Activated naive CD8-positive, alpha-beta T cell treated with anti-CD3 and anti-CD28 coated beads, Interleukin-2, amount 10 ng/mL, durations not matched to agents 7 days and 5 days (primary cell): ENCODE data around the gene GLYATL1B. TPM values are rescaled to one million over a fixed set of nuclear protein-coding genes. Genes with fewer than 3 reads are reported as not detected.
"Not testable (repeated sequence)": the region's sequence is repeated elsewhere in the genome, so short reads cannot be mapped to it uniquely, and the experiment has no call there.

Source experiments
- ATAC-seq: fragments of 150-1000 bp; cut with Tn5 transposase; one replicate; pipeline ENCODE4 v1.10.0; 2021; ENCODE audit warnings: low read depth, moderate library complexity
- POLR2A ChIA-PET: fragments of 350-600 bp; sonication (Branson Sonifier 250); formaldehyde crosslinking; loops from one replicate; lab custom pipeline; 2021; ENCODE audit warnings: antibody characterized with exemption; lab: Charles Lee
- DNase-seq: peaks from one replicate; pipeline ENCODE4 v3.0.0; 2021
- H3K27ac Mint-ChIP-seq: one replicate; pipeline ENCODE4 v1.8.0; 2022; ENCODE audit warnings: mild to moderate bottlenecking, mixed read lengths
- H3K27me3 Mint-ChIP-seq: one replicate; pipeline ENCODE4 v1.8.0; 2022; ENCODE audit warnings: mild to moderate bottlenecking, moderate library complexity, mixed read lengths
- H3K36me3 Mint-ChIP-seq: one replicate; pipeline ENCODE4 v1.8.0; 2021; ENCODE audit warnings: mild to moderate bottlenecking, mixed read lengths
- H3K4me1 Mint-ChIP-seq: one replicate; pipeline ENCODE4 v1.8.0; 2021; ENCODE audit warnings: mixed read lengths
- H3K4me3 Mint-ChIP-seq: one replicate; pipeline ENCODE4 v1.8.0; 2022; ENCODE audit warnings: mild to moderate bottlenecking, moderate library complexity, mixed read lengths
- H3K9me3 Mint-ChIP-seq: one replicate; pipeline ENCODE4 v1.8.0; 2021; ENCODE audit warnings: mixed read lengths
- total RNA-seq, 2 experiments: library from RNA; stranded (reverse); gene quantifications; one replicate each; pipeline ENCODE4 v1.2.3, GENCODE V29; 2021

The GLYATL1B gene
- total RNA-seq, 2 experiments from 2014 or later, result not detected

DNA sequence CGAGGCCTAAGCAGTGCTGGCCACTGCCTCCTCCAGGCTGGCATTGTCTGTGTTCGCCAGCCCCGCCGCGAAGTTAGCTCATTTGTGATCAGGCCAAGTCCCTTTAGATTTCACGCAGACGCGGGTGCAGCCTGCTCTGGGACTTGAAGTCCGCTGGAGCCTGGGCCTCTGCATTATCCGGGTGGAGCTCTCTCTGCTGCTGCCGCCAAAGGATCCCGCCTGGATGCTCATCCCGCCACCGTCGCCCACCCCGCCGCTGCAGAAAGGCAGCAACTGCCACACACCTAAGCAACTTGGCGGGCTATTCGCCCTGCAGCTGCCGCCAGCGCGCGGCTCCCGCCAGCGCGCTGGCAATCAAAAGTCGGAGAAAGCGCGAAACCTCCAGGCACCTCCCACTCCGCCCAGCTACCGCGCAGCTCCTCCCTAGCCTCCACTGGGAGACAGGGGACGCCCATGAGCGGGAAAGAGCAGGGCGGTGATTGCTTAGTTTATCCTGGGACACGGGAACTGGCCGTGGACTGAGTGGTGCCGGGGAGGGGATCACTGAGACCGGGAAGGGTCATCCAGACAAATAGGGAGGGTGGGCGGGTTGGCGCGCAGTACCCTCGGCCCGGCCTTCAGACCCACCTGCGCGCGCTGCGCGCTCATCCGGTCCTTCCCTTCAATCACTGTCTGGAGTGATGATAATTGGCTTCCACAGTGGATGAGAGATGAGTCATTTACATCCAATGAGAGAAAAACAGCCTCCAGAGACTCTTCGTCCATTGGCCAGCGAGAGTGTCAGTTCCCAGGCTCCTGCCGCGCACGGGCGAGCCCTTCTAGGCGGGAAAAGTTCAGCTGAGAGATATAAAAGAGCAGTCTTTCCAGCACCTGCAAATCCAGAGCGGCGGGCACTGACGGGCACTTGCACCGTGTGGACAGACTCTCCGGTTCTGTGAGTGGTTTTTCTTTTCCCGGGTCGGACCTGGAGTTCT lies 20.5 kb downstream of the GLYATL1B start, which contains the start of gene FAM111B:
Gene FAM111B (plus strand): TSS at position 875 of the 974 bp plus-strand sequence. CDS start 2,389 bp downstream, outside the sequence.
- peaks cover 29% of the 10 kb centered on the region for H3K36me3 Mint-ChIP-seq
- ATAC-seq (peak; percentile 94), DNase-seq (peak; percentile 75)
- H3K27ac Mint-ChIP-seq, result peak within 1 kb of the TSS; percentile 68
- POLR2A ChIA-PET, result interaction anchor here (0.9 to 3.2 kb wide), 10 partner anchors 16 to 529 kb away, joined by 3 to 49 read pairs (median 4); partner anchors contain the start of genes FAM111A, LPXN and ZFP91
- H3K27me3 Mint-ChIP-seq, result no peaks in the 10 kb centered on the region
- H3K4me3 Mint-ChIP-seq, result peak within 1 kb of the TSS; percentile 87
- no peaks in the 10 kb centered on the region for H3K9me3 Mint-ChIP-seq
- H3K4me1 Mint-ChIP-seq, result peaks cover 55% of the 10 kb centered on the region

DNA sequence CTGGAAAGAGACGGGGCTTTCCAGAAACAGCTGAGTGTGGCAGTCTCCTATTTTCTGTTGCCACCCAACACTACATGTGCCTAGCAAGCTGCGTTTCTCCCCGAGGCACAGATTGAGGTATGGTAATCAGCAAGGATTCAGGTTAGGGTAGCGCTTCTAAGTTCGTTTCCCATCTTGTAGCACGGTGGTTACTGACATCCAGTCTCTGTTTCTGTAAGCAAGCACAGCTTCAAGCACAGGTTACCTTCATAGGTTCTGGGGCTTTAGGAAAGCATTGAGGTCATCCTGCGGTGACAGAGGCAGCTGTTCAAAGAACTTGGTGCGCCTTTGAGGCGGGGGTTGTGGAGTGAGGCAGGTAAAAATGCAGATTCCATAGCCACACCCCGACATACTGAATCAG lies 21.6 kb downstream of the GLYATL1B start:
- not testable (repeated sequence) for H3K27me3 Mint-ChIP-seq, ATAC-seq, H3K9me3 Mint-ChIP-seq
- H3K36me3 Mint-ChIP-seq, result peaks cover 37% of the 10 kb centered on the region
- peak overlapping the region; percentile 87 for H3K4me3 Mint-ChIP-seq
- peaks cover 52% of the 10 kb centered on the region for H3K4me1 Mint-ChIP-seq
- DNase-seq, result peak; percentile 33
- POLR2A ChIA-PET, result interaction anchor here (0.6 to 3.2 kb wide), 7 partner anchors 13 to 530 kb away, joined by 3 to 49 read pairs (median 4); partner anchors contain the start of genes FAM111A, LPXN and ZFP91
- H3K27ac Mint-ChIP-seq, result peak overlapping the region; percentile 68

DNA sequence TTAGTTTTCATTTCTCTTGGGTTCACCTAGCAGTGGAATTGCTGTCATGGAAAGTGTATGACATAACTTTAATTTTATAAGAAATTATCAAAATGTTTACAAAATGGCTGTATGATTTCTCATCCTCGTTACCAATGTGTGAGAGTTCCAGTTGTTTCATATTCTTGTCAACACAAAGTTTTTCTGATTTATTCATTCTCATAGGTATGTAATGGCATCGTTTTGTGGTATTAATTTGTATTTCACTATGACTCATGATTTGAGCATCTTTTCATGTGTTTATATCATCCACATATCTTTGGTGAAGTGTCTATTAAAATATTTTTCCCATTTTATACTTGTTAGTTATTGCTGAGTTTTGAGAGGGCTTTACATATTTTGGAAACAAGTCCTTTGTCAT lies 26.4 kb downstream of the GLYATL1B start:
- no peak for ATAC-seq
- Mint-ChIP-seq H3K27me3 (no peaks in the 10 kb centered on the region), H3K36me3 (peaks cover 82% of the 10 kb centered on the region), H3K4me3 (no peak overlapping the region), H3K9me3 (peaks cover 10% of the 10 kb centered on the region), H3K27ac (no peak overlapping the region), H3K4me1 (peaks cover 41% of the 10 kb centered on the region)
- POLR2A ChIA-PET, result no interaction called here
- no peak for DNase-seq

DNA sequence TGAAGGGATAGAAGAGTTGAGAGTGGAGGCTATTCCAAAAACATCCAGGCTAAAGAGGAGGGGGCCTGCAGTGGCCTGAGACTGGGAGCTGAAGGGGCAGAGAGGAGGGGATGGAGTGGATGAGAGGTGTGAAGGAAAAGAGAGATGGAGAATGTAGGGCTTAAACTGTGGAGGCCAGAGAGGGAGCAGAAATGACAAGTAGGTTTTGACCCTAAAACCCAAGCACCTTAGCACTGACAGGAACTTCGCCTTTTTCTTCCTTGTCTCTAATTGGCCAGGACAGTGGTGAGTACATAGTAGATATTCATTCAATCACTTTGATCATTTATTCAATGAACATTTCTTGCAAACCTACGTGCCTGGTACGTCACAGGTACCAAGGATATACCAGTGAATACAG lies 28.2 kb downstream of the GLYATL1B start:
- POLR2A ChIA-PET, result no interaction called here
- ATAC-seq, result no peak
- Mint-ChIP-seq H3K4me3 (no peak overlapping the region), H3K27me3 (no peaks in the 10 kb centered on the region), H3K4me1 (peaks cover 25% of the 10 kb centered on the region), H3K9me3 (peaks cover 13% of the 10 kb centered on the region), H3K36me3 (peaks cover 91% of the 10 kb centered on the region), H3K27ac (no peak overlapping the region)
- DNase-seq, result no peak

DNA sequence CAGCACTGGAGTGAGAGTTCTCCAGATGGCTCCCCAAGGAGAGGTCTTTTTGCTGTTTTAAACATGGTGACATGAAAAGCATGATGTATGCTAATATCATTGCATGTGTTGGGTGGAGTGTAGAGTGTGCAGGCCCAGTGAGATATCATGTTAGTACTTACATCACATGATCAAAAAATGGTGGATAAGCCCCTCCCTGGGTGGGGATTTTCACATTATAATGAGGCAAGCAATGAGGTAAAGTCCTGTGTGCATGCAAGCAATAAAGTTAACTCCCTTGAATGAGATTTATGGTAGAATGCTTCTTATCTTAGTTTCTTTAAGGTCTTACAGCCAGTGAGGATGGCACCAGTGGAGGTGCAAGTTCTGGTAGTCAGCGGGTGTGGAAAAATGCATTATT lies 29.4 kb downstream of the GLYATL1B start:
- H3K9me3 Mint-ChIP-seq, result peaks cover 13% of the 10 kb centered on the region
- POLR2A ChIA-PET, result no interaction called here
- ATAC-seq (no peak), DNase-seq (no peak)
- no peak overlapping the region for H3K27ac Mint-ChIP-seq
- H3K27me3 Mint-ChIP-seq, result no peaks in the 10 kb centered on the region
- H3K36me3 Mint-ChIP-seq, result peaks cover 88% of the 10 kb centered on the region
- peaks cover 16% of the 10 kb centered on the region for H3K4me1 Mint-ChIP-seq
- no peak overlapping the region for H3K4me3 Mint-ChIP-seq

DNA sequence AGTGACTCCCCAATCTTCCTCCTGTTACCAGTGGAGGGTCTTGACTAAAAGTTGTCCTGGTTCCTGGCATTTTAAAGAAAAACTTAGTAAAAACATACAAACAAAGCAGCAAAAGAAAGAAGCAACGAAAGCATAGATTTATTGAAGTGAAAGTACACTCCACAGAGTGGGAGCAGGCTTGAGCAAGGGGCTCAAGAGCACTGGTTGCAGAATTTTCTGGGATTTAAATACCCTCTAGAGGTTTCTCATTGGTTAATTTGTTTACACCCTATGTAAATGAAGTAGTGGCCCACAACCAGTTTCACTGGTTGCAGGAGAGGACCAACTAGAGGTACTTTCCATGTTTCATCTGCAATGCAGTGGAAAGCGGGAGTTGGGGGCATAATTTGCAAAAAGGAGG lies 31.7 kb downstream of the GLYATL1B start:
- ATAC-seq, result no peak
- Mint-ChIP-seq H3K9me3 (peaks cover 13% of the 10 kb centered on the region), H3K36me3 (peaks cover 83% of the 10 kb centered on the region), H3K4me3 (no peak overlapping the region), H3K4me1 (peaks cover 5% of the 10 kb centered on the region), H3K27me3 (no peaks in the 10 kb centered on the region), H3K27ac (no peak overlapping the region)
- no peak for DNase-seq
- POLR2A ChIA-PET, result no interaction called here

GRCh38 chr11:59119826-59120225 lies 33.7 kb downstream of the GLYATL1B start:
- H3K36me3 Mint-ChIP-seq, result peaks cover 79% of the 10 kb centered on the region
- H3K4me1 Mint-ChIP-seq, result peaks cover 2% of the 10 kb centered on the region
- ATAC-seq (no peak), DNase-seq (no peak)
- POLR2A ChIA-PET, result no interaction called here
- no peaks in the 10 kb centered on the region for H3K27me3 Mint-ChIP-seq
- H3K9me3 Mint-ChIP-seq, result peaks cover 15% of the 10 kb centered on the region
- H3K27ac Mint-ChIP-seq, result no peak overlapping the region
- H3K4me3 Mint-ChIP-seq, result no peak overlapping the region

- ATAC-seq (peak; percentile 98), DNase-seq (peak; percentile 91)
- Mint-ChIP-seq H3K27ac (peak overlapping the region; percentile 88), H3K36me3 (peaks cover 37% of the 10 kb centered on the region), H3K4me1 (peaks cover 16% of the 10 kb centered on the region), H3K4me3 (peak overlapping the region; percentile 83), H3K27me3 (no peaks in the 10 kb centered on the region), H3K9me3 (peaks cover 6% of the 10 kb centered on the region)
- POLR2A ChIA-PET, result interaction anchor here (0.6 to 2.7 kb wide), 3 partner anchors 9 to 29 kb away, joined by 3 to 16 read pairs (median 8); partner anchors contain the start of gene FAM111B
Measured at GRCh38 chr11:59135648-59136461, 49.7 kb downstream of the GLYATL1B start.

- peaks cover 30% of the 10 kb centered on the region for H3K36me3 Mint-ChIP-seq
- POLR2A ChIA-PET, result interaction anchor here (1.6 to 2.7 kb wide), 2 partner anchors 8 to 30 kb away, joined by 8 to 16 read pairs; partner anchors contain the start of gene FAM111B
- ATAC-seq, result not testable (repeated sequence)
Measured at GRCh38 chr11:59136551-59136950, 50.4 kb downstream of the GLYATL1B start.

GRCh38 chr11:59137190-59137589 lies 51.1 kb downstream of the GLYATL1B start:
- H3K27me3 Mint-ChIP-seq, result no peaks in the 10 kb centered on the region
- no peak overlapping the region for H3K4me3 Mint-ChIP-seq
- peaks cover 24% of the 10 kb centered on the region for H3K36me3 Mint-ChIP-seq
- peaks cover 3% of the 10 kb centered on the region for H3K9me3 Mint-ChIP-seq
- H3K4me1 Mint-ChIP-seq, result peaks cover 26% of the 10 kb centered on the region
- POLR2A ChIA-PET, result no interaction called here
- ATAC-seq (no peak), DNase-seq (no peak)
- H3K27ac Mint-ChIP-seq, result no peak overlapping the region

More at GRCh38 chr11:59136551-59136950, 50.4 kb downstream of the GLYATL1B start:
- H3K4me1 Mint-ChIP-seq, result peaks cover 22% of the 10 kb centered on the region
- H3K4me3 Mint-ChIP-seq, DNase-seq, H3K27me3 Mint-ChIP-seq, H3K9me3 Mint-ChIP-seq, H3K27ac Mint-ChIP-seq: not testable (repeated sequence)

DNA sequence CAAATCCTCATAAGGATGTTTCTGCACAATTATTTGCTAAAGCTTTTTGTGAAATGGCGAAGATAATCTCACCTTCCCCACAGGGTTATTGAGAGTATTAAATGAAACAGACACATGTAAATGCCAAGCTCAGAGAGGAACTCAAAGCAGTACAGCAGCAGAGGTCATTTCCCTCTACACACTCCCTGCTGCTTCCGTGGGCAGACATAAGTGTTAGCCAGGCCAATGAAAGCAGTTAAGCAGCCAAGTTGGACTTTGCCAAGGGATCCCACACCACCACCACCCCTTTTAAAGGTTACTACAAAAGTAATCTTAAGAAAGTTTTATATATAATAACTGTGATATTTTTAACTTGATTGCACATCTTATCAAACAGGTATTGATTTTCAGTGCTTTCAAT lies 52.5 kb downstream of the GLYATL1B start:
- Mint-ChIP-seq H3K4me1 (peaks cover 28% of the 10 kb centered on the region), H3K36me3 (peaks cover 9% of the 10 kb centered on the region), H3K27ac (no peak overlapping the region), H3K27me3 (no peaks in the 10 kb centered on the region), H3K4me3 (no peak overlapping the region), H3K9me3 (no peaks in the 10 kb centered on the region)
- ATAC-seq (no peak), DNase-seq (no peak)
- POLR2A ChIA-PET, result no interaction called here

DNA sequence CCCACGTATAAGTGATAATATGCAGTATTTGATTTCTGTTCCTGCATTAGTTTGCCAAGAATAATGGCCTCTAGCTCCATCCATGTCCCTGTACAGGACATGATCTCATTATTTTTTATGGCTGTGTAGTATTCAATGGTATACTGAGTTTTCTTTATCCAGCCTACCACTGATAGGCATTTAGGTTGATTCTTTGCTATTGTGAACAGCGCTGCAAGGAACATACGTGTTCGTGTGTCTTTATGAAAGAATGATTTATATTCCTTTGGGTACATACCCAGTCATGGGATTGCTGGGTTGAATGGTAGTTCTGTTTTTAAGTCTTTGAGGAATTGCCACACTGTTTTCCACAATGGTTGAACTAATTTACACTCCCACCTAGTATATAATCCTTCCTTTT lies 55.1 kb downstream of the GLYATL1B start:
- Mint-ChIP-seq H3K4me3 (peak overlapping the region; percentile 92), H3K27me3 (no peaks in the 10 kb centered on the region), H3K9me3 (no peaks in the 10 kb centered on the region), H3K36me3 (peaks cover 9% of the 10 kb centered on the region), H3K4me1 (peaks cover 22% of the 10 kb centered on the region), H3K27ac (no peak overlapping the region)
- POLR2A ChIA-PET, result interaction anchor here (0.6 to 6.4 kb wide), 2 partner anchors 21 to 34 kb away, joined by 4 to 49 read pairs; partner anchors contain the start of gene FAM111B
- DNase-seq (no peak), ATAC-seq (no peak)
